OCI-LY1 (cell line): ENCODE data around the gene SLCO3A1.

Experiments
- H2AFZ ChIP-seq: fragments of 200-600 bp; sonication (generic), shearing (Covaris generic); 2 replicates; pipeline ENCODE4 v1.6.0; 2014; ENCODE audit warnings: antibody characterized with exemption, mild to moderate bottlenecking, low read length
- H3F3A ChIP-seq: fragments of 200-600 bp; sonication (generic), shearing (Covaris generic); 2 replicates; pipeline ENCODE4 v1.6.0; 2014; ENCODE audit warnings: mild to moderate bottlenecking, antibody characterized with exemption, low read length, moderate library complexity; ENCODE audit not compliant: insufficient read depth
- H3K27ac ChIP-seq: fragments of 200-600 bp; sonication (generic); 2 replicates; pipeline ENCODE4 v1.5.1; 2014; ENCODE audit warnings: low read length, mixed run types, mild to moderate bottlenecking, low read depth; ENCODE audit not compliant: poor library complexity, severe bottlenecking
- H3K27me3 ChIP-seq: fragments of 200-600 bp; sonication (generic); 2 replicates; pipeline ENCODE4 v1.6.0; 2014; ENCODE audit warnings: antibody characterized with exemption, mild to moderate bottlenecking, low read length, moderate library complexity; ENCODE audit not compliant: insufficient read depth
- H3K36me3 ChIP-seq: fragments of 200-600 bp; sonication (generic); 2 replicates; pipeline ENCODE4 v1.6.1; 2014; ENCODE audit warnings: mild to moderate bottlenecking, antibody characterized with exemption, low read length, moderate library complexity, mixed read lengths; ENCODE audit not compliant: insufficient read depth
- H3K4me1 ChIP-seq: fragments of 200-600 bp; sonication (generic); 2 replicates; pipeline ENCODE4 v1.5.1; 2014; ENCODE audit warnings: mild to moderate bottlenecking, low read length, moderate library complexity; ENCODE audit not compliant: insufficient read depth, severe bottlenecking
- H3K4me2 ChIP-seq: fragments of 200-600 bp; sonication (generic), shearing (Covaris generic); 2 replicates; pipeline ENCODE4 v1.6.1; 2014; ENCODE audit warnings: low read length
- H3K4me3 ChIP-seq: fragments of 200-600 bp; sonication (generic); 2 replicates; pipeline ENCODE4 v1.5.1; 2014; ENCODE audit warnings: low read length, low read depth, mild to moderate bottlenecking, mixed read lengths; ENCODE audit not compliant: poor library complexity, severe bottlenecking
- H3K79me2 ChIP-seq: fragments of 200-600 bp; shearing (Covaris generic); 2 replicates; pipeline ENCODE4 v1.6.1; 2016; ENCODE audit warnings: mixed run types, low read length, mixed read lengths; ENCODE audit not compliant: insufficient read depth
- H3K9ac ChIP-seq: fragments of 200-600 bp; sonication (generic), shearing (Covaris generic); 2 replicates; pipeline ENCODE4 v1.6.1; 2014; ENCODE audit warnings: mild to moderate bottlenecking, low read length, mixed read lengths
- H3K9me2 ChIP-seq: fragments of 200-600 bp; sonication (generic), shearing (Covaris generic); 2 replicates; pipeline ENCODE4 v1.6.1; 2014; ENCODE audit warnings: low read depth, mild to moderate bottlenecking, low read length, mixed read lengths
- H3K9me3 ChIP-seq: fragments of 200-600 bp; shearing (Covaris generic); 2 replicates; pipeline ENCODE4 v1.6.1; 2014; ENCODE audit warnings: low read length, mixed read lengths
- H4K20me1 ChIP-seq: fragments of 200-600 bp; sonication (generic), shearing (Covaris generic); 2 replicates; pipeline ENCODE4 v1.6.0; 2016; ENCODE audit warnings: mild to moderate bottlenecking, low read length; ENCODE audit not compliant: insufficient read depth
- CTCF ChIP-seq: fragments of 200-600 bp; sonication (generic), shearing (Covaris generic); IDR thresholded peaks from 2 replicates; pipeline ENCODE4 v1.5.1; 2017; ENCODE audit warnings: mild to moderate bottlenecking, antibody characterized with exemption, low read length, moderate library complexity, mixed read lengths
- EZH2 ChIP-seq: fragments of 200-600 bp; sonication (generic), shearing (Covaris generic); IDR thresholded peaks from 2 replicates; pipeline ENCODE4 v1.8.0; 2017; ENCODE audit warnings: borderline replicate concordance, mixed run types, mild to moderate bottlenecking, antibody characterized with exemption, low read length, moderate library complexity, mixed read lengths

Gene SLCO3A1

GRCh38 chr15:92051716-92052115 lies 198.2 kb downstream of the SLCO3A1 start:
- Histone ChIP-seq H3K4me3 (no peak overlapping the region), H3K4me1 (no peaks in the 10 kb centered on the region), H3K9me3 (no peaks in the 10 kb centered on the region), H3K9me2 (no peaks in the 10 kb centered on the region), H3K4me2 (no peak overlapping the region), H4K20me1 (no peaks in the 10 kb centered on the region), H2AFZ (no peak overlapping the region), H3F3A (no peaks in the 10 kb centered on the region), H3K27me3 (no peaks in the 10 kb centered on the region), H3K79me2 (no peaks in the 10 kb centered on the region), H3K9ac (no peak overlapping the region), H3K36me3 (no peaks in the 10 kb centered on the region), H3K27ac (no peak overlapping the region)
- TF ChIP-seq EZH2 (no peak), CTCF (no peak)

- Histone ChIP-seq H3K9me2 (no peaks in the 10 kb centered on the region), H3K9ac (no peak overlapping the region), H3K36me3 (no peaks in the 10 kb centered on the region)
These were observed 200.3 kb downstream of the SLCO3A1 start for GRCh38 chr15:92053753-92054316.

GRCh38 chr15:92056875-92057274 lies 203.4 kb downstream of the SLCO3A1 start:
- Histone ChIP-seq H2AFZ (no peak overlapping the region), H3K79me2 (no peaks in the 10 kb centered on the region), H3K36me3 (no peaks in the 10 kb centered on the region), H3K9me2 (no peaks in the 10 kb centered on the region), H3K9ac (no peak overlapping the region), H4K20me1 (no peaks in the 10 kb centered on the region), H3K27ac (no peak overlapping the region), H3K9me3 (no peaks in the 10 kb centered on the region), H3K4me2 (no peak overlapping the region), H3K4me1 (no peaks in the 10 kb centered on the region), H3K4me3 (no peak overlapping the region), H3F3A (no peaks in the 10 kb centered on the region), H3K27me3 (no peaks in the 10 kb centered on the region)
- TF ChIP-seq EZH2 (no peak), CTCF (no peak)

More at GRCh38 chr15:92053753-92054316, 200.3 kb downstream of the SLCO3A1 start:
- Histone ChIP-seq H3K9me3 (no peaks in the 10 kb centered on the region), H3K4me1 (no peaks in the 10 kb centered on the region), H4K20me1 (no peaks in the 10 kb centered on the region), H3K27ac (no peak overlapping the region), H3F3A (no peaks in the 10 kb centered on the region), H3K79me2 (no peaks in the 10 kb centered on the region), H3K27me3 (no peaks in the 10 kb centered on the region), H3K4me3 (no peak overlapping the region), H2AFZ (no peak overlapping the region), H3K4me2 (no peak overlapping the region)
- TF ChIP-seq CTCF (peak; percentile 31; the same call in 1 of the 2 replicates), EZH2 (no peak)
